ENCODE data around the gene PRCC. TPM values are rescaled to one million over a fixed set of nuclear protein-coding genes. Genes with fewer than 3 reads are reported as not detected.

PRCC gene
- total RNA-seq, 1 donor from 2014 or later = 93.2 TPM

GRCh38 chr1:156811168-156811567 is 43.8 kb downstream of the PRCC start:
- no peak overlapping the region for H3K27ac Mint-ChIP-seq
- no peaks in the 10 kb centered on the region for H3K9me3 Mint-ChIP-seq (ENCODE audit: low read depth)
- H3K27me3 Mint-ChIP-seq = peaks cover 57% of the 10 kb centered on the region
- no peak overlapping the region for H3K4me3 Mint-ChIP-seq (ENCODE audit: low read depth)
- H3K36me3 Mint-ChIP-seq (ENCODE audit: insufficient read depth) = no peaks in the 10 kb centered on the region
- DNase-seq (ENCODE audit: low spot score, unreplicated experiment) = no peak
- TF ChIP-seq, protein P1, sequence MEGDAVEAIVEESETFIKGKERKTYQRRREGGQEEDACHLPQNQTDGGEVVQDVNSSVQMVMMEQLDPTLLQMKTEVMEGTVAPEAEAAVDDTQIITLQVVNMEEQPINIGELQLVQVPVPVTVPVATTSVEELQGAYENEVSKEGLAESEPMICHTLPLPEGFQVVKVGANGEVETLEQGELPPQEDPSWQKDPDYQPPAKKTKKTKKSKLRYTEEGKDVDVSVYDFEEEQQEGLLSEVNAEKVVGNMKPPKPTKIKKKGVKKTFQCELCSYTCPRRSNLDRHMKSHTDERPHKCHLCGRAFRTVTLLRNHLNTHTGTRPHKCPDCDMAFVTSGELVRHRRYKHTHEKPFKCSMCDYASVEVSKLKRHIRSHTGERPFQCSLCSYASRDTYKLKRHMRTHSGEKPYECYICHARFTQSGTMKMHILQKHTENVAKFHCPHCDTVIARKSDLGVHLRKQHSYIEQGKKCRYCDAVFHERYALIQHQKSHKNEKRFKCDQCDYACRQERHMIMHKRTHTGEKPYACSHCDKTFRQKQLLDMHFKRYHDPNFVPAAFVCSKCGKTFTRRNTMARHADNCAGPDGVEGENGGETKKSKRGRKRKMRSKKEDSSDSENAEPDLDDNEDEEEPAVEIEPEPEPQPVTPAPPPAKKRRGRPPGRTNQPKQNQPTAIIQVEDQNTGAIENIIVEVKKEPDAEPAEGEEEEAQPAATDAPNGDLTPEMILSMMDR (IDR thresholded peaks at IDR 0.05; ENCODE audit: unreplicated experiment) = no peak
- peaks cover 4% of the 10 kb centered on the region for H3K4me1 Mint-ChIP-seq (ENCODE audit: low read depth)

GRCh38 chr1:156812293-156812990 is 45.1 kb downstream of the PRCC start:
- TF ChIP-seq, protein P1 (IDR thresholded peaks at IDR 0.05; ENCODE audit: unreplicated experiment) = no peak
- no peak overlapping the region for H3K4me3 Mint-ChIP-seq (ENCODE audit: low read depth)
- no peak overlapping the region for H3K27ac Mint-ChIP-seq
- peaks cover 4% of the 10 kb centered on the region for H3K4me1 Mint-ChIP-seq (ENCODE audit: low read depth)
- H3K9me3 Mint-ChIP-seq (ENCODE audit: low read depth) = no peaks in the 10 kb centered on the region
- no peak for DNase-seq (ENCODE audit: low spot score, unreplicated experiment)
- H3K27me3 Mint-ChIP-seq = peaks cover 63% of the 10 kb centered on the region
- no peaks in the 10 kb centered on the region for H3K36me3 Mint-ChIP-seq (ENCODE audit: insufficient read depth)

DNA sequence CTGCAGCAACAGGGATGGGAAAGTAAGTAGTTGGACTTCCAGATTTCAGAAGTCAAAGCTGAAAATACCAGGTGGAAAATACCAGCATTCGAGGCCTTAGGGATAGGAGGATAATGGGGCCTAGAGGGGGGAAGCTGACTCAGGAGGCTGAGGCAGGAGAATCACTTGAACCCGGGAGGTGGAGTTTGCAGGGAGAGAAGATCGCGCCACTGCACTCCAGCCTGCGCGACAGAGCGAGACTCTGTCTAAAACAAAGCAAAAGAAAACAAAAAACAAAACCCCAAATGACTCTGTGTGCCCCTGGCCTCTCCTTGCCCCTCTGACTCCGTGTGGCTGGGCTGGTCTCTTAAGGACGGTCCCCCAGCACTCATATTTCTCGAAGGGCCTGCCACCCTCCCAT is 46.0 kb downstream of the PRCC start:
- peaks cover 60% of the 10 kb centered on the region for H3K27me3 Mint-ChIP-seq
- no peaks in the 10 kb centered on the region for H3K36me3 Mint-ChIP-seq (ENCODE audit: insufficient read depth)
- TF ChIP-seq, protein P1 (IDR thresholded peaks at IDR 0.05; ENCODE audit: unreplicated experiment) = no peak
- no peak for DNase-seq (ENCODE audit: low spot score, unreplicated experiment)
- H3K4me1 Mint-ChIP-seq (ENCODE audit: low read depth) = peaks cover 4% of the 10 kb centered on the region
- no peak overlapping the region for H3K27ac Mint-ChIP-seq
- no peaks in the 10 kb centered on the region for H3K9me3 Mint-ChIP-seq (ENCODE audit: low read depth)
- H3K4me3 Mint-ChIP-seq (ENCODE audit: low read depth) = peak overlapping the region; percentile 60

GRCh38 chr1:156813750-156814570 is 46.6 kb downstream of the PRCC start:
- peaks cover 62% of the 10 kb centered on the region for H3K27me3 Mint-ChIP-seq
- peak; percentile 45 for DNase-seq (ENCODE audit: low spot score, unreplicated experiment)
- H3K4me3 Mint-ChIP-seq (ENCODE audit: low read depth) = peak overlapping the region; percentile 60
- TF ChIP-seq, protein P1 (IDR thresholded peaks at IDR 0.05; ENCODE audit: unreplicated experiment) = peak; percentile 66
- no peaks in the 10 kb centered on the region for H3K9me3 Mint-ChIP-seq (ENCODE audit: low read depth)
- H3K36me3 Mint-ChIP-seq (ENCODE audit: insufficient read depth) = no peaks in the 10 kb centered on the region
- H3K4me1 Mint-ChIP-seq (ENCODE audit: low read depth) = peaks cover 4% of the 10 kb centered on the region
- H3K27ac Mint-ChIP-seq = no peak overlapping the region

GRCh38 chr1:156814571-156815260 is 47.4 kb downstream of the PRCC start:
- H3K27ac Mint-ChIP-seq = no peak overlapping the region
- TF ChIP-seq, protein P1 (IDR thresholded peaks at IDR 0.05; ENCODE audit: unreplicated experiment) = no peak
- H3K36me3 Mint-ChIP-seq (ENCODE audit: insufficient read depth) = no peaks in the 10 kb centered on the region
- DNase-seq (ENCODE audit: low spot score, unreplicated experiment) = no peak
- H3K9me3 Mint-ChIP-seq (ENCODE audit: low read depth) = no peaks in the 10 kb centered on the region
- peaks cover 63% of the 10 kb centered on the region for H3K27me3 Mint-ChIP-seq
- H3K4me1 Mint-ChIP-seq (ENCODE audit: low read depth) = peaks cover 4% of the 10 kb centered on the region
- peak overlapping the region; percentile 38 for H3K4me3 Mint-ChIP-seq (ENCODE audit: low read depth)
